IMR-90 (cell line): ENCODE data around the gene AFF2.

ENCODE experiments used
- CEBPB ChIP-seq: IDR thresholded peaks from 2 replicates; pipeline ENCODE4 v1.6.1; 2012; ENCODE audit warnings: low read depth, low read length, improper control_type of control experiment
- CTCF ChIP-seq: conservative IDR thresholded peaks from 2 replicates; pipeline ENCODE4 v1.5.1; 2012; ENCODE audit warnings: mild to moderate bottlenecking, low read depth, low read length, improper control_type of control experiment
- FOS ChIP-seq: fragments of 150-350 bp; IDR thresholded peaks from 2 replicates; pipeline ENCODE4 v1.6.1; 2016; ENCODE audit warnings: low read depth, low read length
- MAFK ChIP-seq: IDR thresholded peaks from 2 replicates; pipeline ENCODE4 v1.6.1; 2012; ENCODE audit warnings: low read depth, low read length, improper control_type of control experiment
- USF2 ChIP-seq: fragments of 150-350 bp; IDR thresholded peaks from 2 replicates; pipeline ENCODE4 v1.6.1; 2017; ENCODE audit warnings: mild to moderate bottlenecking, antibody characterized with exemption, low read length, low read depth

- TF ChIP-seq CTCF (no peak), MAFK (no peak), FOS (no peak), CEBPB (no peak), USF2 (no peak)
Observed at GRCh38 chrX:148507418-148507817, 7.0 kb downstream of the AFF2 start.
